K562 (cell line): ENCODE measurements around the gene ARL6IP6. TPM values are rescaled to one million over a fixed set of nuclear protein-coding genes. Genes with fewer than 3 reads are reported as not detected.

Experiments
- ADNP ChIP-seq: fragments of 200-800 bp; sonication (Bioruptor generic); IDR thresholded peaks from 2 replicates; pipeline ENCODE4 v1.6.1; 2016; ENCODE audit warnings: missing genetic modification characterization, missing compliant biosample characterization
- BRD4 ChIP-seq: fragments of 200-600 bp; sonication (generic); IDR thresholded peaks from 2 replicates; pipeline ENCODE4 v1.6.1; 2017; ENCODE audit warnings: inconsistent platforms
- E2F5 ChIP-seq: sonication (generic); formaldehyde crosslinking; IDR thresholded peaks from 2 replicates; pipeline ENCODE4 v1.8.0; 2022; ENCODE audit warnings: mild to moderate bottlenecking, missing genetic modification reagents
- EP400 ChIP-seq: fragments of 450-650 bp; IDR thresholded peaks from 2 replicates; pipeline ENCODE4 v1.6.1; 2017; ENCODE audit warnings: antibody characterized with exemption, mild to moderate bottlenecking, moderate library complexity
- FOSL1 ChIP-seq: fragments of 200-800 bp; sonication (Bioruptor generic); conservative IDR thresholded peaks from 2 replicates; pipeline ENCODE4 v1.6.1; 2016; ENCODE audit warnings: missing genetic modification characterization, missing compliant biosample characterization
- HOXB6 ChIP-seq: fragments of 250-450 bp; sonication (Bioruptor Pico); IDR thresholded peaks from 2 replicates; pipeline ENCODE4 v1.5.1; 2022; ENCODE audit warnings: mild to moderate bottlenecking, borderline replicate concordance
- KAT7 ChIP-seq: sonication (generic); formaldehyde crosslinking; IDR thresholded peaks from 2 replicates; pipeline ENCODE4 v1.8.0; 2022; ENCODE audit warnings: missing genetic modification reagents, mild to moderate bottlenecking, borderline replicate concordance
- PHF20 ChIP-seq: fragments of 450-650 bp; IDR thresholded peaks from 2 replicates; pipeline ENCODE4 v1.6.1; 2018; ENCODE audit not compliant: partially characterized antibody
- POLR2B ChIP-seq: fragments of 450-650 bp; IDR thresholded peaks from 2 replicates; pipeline ENCODE4 v1.6.1; 2018; ENCODE audit warnings: low read depth; ENCODE audit not compliant: partially characterized antibody
- SIN3B ChIP-seq: fragments of 450-650 bp; IDR thresholded peaks from 2 replicates; pipeline ENCODE4 v1.6.1; 2017; ENCODE audit warnings: low read depth, mild to moderate bottlenecking, moderate library complexity
- TARDBP ChIP-seq: fragments of 450-650 bp; IDR thresholded peaks from 2 replicates; pipeline ENCODE4 v1.6.1; 2016
- TCFL5 ChIP-seq: fragments of 250-450 bp; sonication (Bioruptor Pico); conservative IDR thresholded peaks from 2 replicates; pipeline ENCODE4 v1.6.1; 2021; ENCODE audit warnings: mild to moderate bottlenecking, moderate library complexity, matching md5 sums
- TEAD4 ChIP-seq, 2 experiments: sonication (generic) in 1 of 2; formaldehyde crosslinking in 1 of 2; IDR thresholded peaks; 2 replicates each; pipeline versions ENCODE4 v1.6.1 to v1.8.0; 2012 to 2022; ENCODE audit warnings: borderline replicate concordance in 1 of 2, inconsistent platforms in 1 of 2, low read length in 1 of 2, mild to moderate bottlenecking in 1 of 2, missing genetic modification reagents in 1 of 2
- USF1 ChIP-seq: sonication (generic); formaldehyde crosslinking; IDR thresholded peaks from 2 replicates; pipeline ENCODE4 v1.9.0; 2022; ENCODE audit warnings: mild to moderate bottlenecking, missing genetic modification reagents
- ZBTB43 ChIP-seq: sonication (generic); formaldehyde crosslinking; IDR thresholded peaks from 2 replicates; pipeline ENCODE4 v1.8.0; 2023; ENCODE audit warnings: mild to moderate bottlenecking, missing genetic modification reagents
- ZBTB8A ChIP-seq: fragments of 450-650 bp; IDR thresholded peaks from 2 replicates; pipeline ENCODE4 v1.6.1; 2018; ENCODE audit warnings: mild to moderate bottlenecking, moderate library complexity; ENCODE audit not compliant: partially characterized antibody
- ZEB2 ChIP-seq: fragments of 450-650 bp; IDR thresholded peaks from 2 replicates; pipeline ENCODE4 v1.6.1; 2016
- ZFPM2 ChIP-seq: fragments of 250-450 bp; sonication (Bioruptor Pico); IDR thresholded peaks from 2 replicates; pipeline ENCODE4 v1.5.1; 2022; ENCODE audit warnings: mild to moderate bottlenecking
- ZKSCAN3 ChIP-seq: fragments of 250-450 bp; sonication (Bioruptor Pico); IDR thresholded peaks from 2 replicates; pipeline ENCODE4 v1.4.0; 2020
- ZNF57 ChIP-seq: fragments of 450-650 bp; formaldehyde crosslinking; IDR thresholded peaks from 2 replicates; pipeline ENCODE4 v1.4.0; 2020; ENCODE audit warnings: mild to moderate bottlenecking, moderate library complexity
- ZNF639 ChIP-seq, 2 experiments: fragments of 200-800 bp in 1 of 2; sonication (Bioruptor generic) in 1 of 2; sonication (generic) in 1 of 2; formaldehyde crosslinking in 1 of 2; IDR thresholded peaks in 1 of 2; conservative IDR thresholded peaks in 1 of 2; 2 replicates each; pipeline versions ENCODE4 v1.5.0 to v1.6.1; 2016 to 2020; ENCODE audit warnings: missing compliant biosample characterization in 1 of 2, missing genetic modification characterization in 1 of 2, missing genetic modification reagents in 1 of 2
- ZNF655 ChIP-seq: fragments of 250-450 bp; sonication (Bioruptor Pico); IDR thresholded peaks from 2 replicates; pipeline ENCODE4 v1.5.0; 2021
- polyA plus RNA-seq, 8 experiments: library from polyadenylated mRNA; depleted of rRNA in 4 of 8; stranded (reverse) in 5 of 8; unstranded in 3 of 8; fragments of >200 nt; fragmentation: Nextera tagmentation in 2 of 8; fragmentation: Illumina TruSeq in 1 of 8; extraction: Ambion mirVana in 2 of 8; extraction: Trizol in 1 of 8; gene quantifications; 2 replicates each; pipeline versions ENCODE4 v1.2.1 to v1.2.3, GENCODE V29; 2011 to 2014; ENCODE audit warnings: inconsistent platforms in 1 of 8, missing spikeins in 1 of 8
- total RNA-seq, 7 experiments: library from RNA; depleted of rRNA in 6 of 7; stranded (reverse); fragments of >200 nt in 6 of 7; fragmentation: Illumina TruSeq in 2 of 7; extraction: Trizol in 2 of 7; gene quantifications; 2 replicates each; pipeline versions ENCODE4 v1.2.1 to v1.2.3, GENCODE V29; 2011 to 2021; ENCODE audit warnings: low replicate concordance in 1 of 7

The ARL6IP6 gene
- total and polyA plus RNA-seq, 9 of the 15 experiments (the other 6 are each of a cell fraction or from before 2014, with no cell fraction given) = 19.2 to 98.5 (median 36.2) TPM

- TF ChIP-seq E2F5 (CRISPR knock-in tag) (no peak), ZNF57 (CRISPR knock-in tag) (0 out of 2 replicates have a peak, but pooled peaks have one; percentile 69), USF1 (0 out of 2 replicates have a peak, but pooled peaks have one; percentile 26), PHF20 (peak; percentile 93), TARDBP (0 out of 2 replicates have a peak, but pooled peaks have one; percentile 37), ZNF639 (CRISPR knock-in tag; conservative IDR thresholded peaks at IDR 0.05 in 1 of 2, IDR thresholded peaks at IDR 0.05 in 1 of 2) (peak in 1 of 2 experiments; percentile 56; a peak in 1 of 4 replicates), HOXB6 (CRISPR knock-in tag) (no peak), ZNF655 (CRISPR knock-in tag) (0 out of 2 replicates have a peak, but pooled peaks have one; percentile 49), SIN3B (peak; percentile 86; the same call in 1 of the 2 replicates), ZBTB8A (no peak), EP400 (peak; percentile 96), ZBTB43 (CRISPR knock-in tag) (peak; percentile 10; the same call in 1 of the 2 replicates), POLR2B (peak; percentile 84), ADNP (no peak), BRD4 (peak; percentile 89), ZKSCAN3 (CRISPR knock-in tag) (no peak), ZFPM2 (no peak), FOSL1 (tag) (no peak), ZEB2 (no peak), TCFL5 (CRISPR knock-in tag) (no peak), KAT7 (CRISPR knock-in tag) (peak; percentile 45; the same call in 1 of the 2 replicates), TEAD4 (IDR thresholded peaks at IDR 0.05; ENCODE audit: low read length) (no peak), TEAD4 (CRISPR knock-in tag; IDR thresholded peaks at IDR 0.05; ENCODE audit: borderline replicate concordance) (no peak)
These were observed 968 bp upstream of the ARL6IP6 start, which contains the start of gene PRPF40A (continued) for GRCh38 chr2:152717228-152718075.
